Germinal center (tissue), 1 donor: Measurements from ENCODE around the gene HMSD.
A peak's percentile ranks its signal among the peaks of the same experiment; 100 is the strongest.
"Not testable (repeated sequence)": the region's sequence is repeated elsewhere in the genome, so short reads cannot be mapped to it uniquely, and the experiment has no call there.

Experiments used
- DNase-seq: peaks from one replicate; pipeline ENCODE4 v3.0.0; 2012; ENCODE audit warnings: mixed read lengths, low spot score

HMSD gene, protein sequence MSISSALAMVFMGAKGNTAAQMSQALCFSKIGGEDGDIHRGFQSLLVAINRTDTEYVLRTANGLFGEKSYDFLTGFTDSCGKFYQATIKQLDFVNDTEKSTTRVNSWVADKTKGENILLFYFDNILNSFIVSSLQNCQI

GRCh38 chr18:63949068-63949737, at the start of gene HMSD:
Gene HMSD, plus strand, starts transcription at chr18:63949301. Its CDS starts 4,155 bp downstream, at chr18:63953456.
- DNase-seq, result peak; percentile 74

GRCh38 chr18:63903851-63904570, 45.1 kb upstream of the HMSD start:
- DNase-seq, result no peak

GRCh38 chr18:63904694-63905093, 44.4 kb upstream of the HMSD start:
- no peak for DNase-seq

- no peak for DNase-seq
These were observed 43.7 kb upstream of the HMSD start for GRCh38 chr18:63905361-63905760.

- DNase-seq, result no peak
These were observed 43.0 kb upstream of the HMSD start for GRCh38 chr18:63906056-63906455.

- no peak for DNase-seq
These were observed 41.4 kb upstream of the HMSD start, which contains the start of gene SERPINB10 for GRCh38 chr18:63907664-63908063. Gene SERPINB10, plus strand, starts transcription at chr18:63907958. Its CDS starts 7,553 bp downstream, at chr18:63915511.

- DNase-seq, result no peak
These were observed 40.2 kb upstream of the HMSD start for GRCh38 chr18:63908858-63909257.

- DNase-seq, result no peak
These were observed 39.2 kb upstream of the HMSD start for GRCh38 chr18:63909870-63910269.

DNA sequence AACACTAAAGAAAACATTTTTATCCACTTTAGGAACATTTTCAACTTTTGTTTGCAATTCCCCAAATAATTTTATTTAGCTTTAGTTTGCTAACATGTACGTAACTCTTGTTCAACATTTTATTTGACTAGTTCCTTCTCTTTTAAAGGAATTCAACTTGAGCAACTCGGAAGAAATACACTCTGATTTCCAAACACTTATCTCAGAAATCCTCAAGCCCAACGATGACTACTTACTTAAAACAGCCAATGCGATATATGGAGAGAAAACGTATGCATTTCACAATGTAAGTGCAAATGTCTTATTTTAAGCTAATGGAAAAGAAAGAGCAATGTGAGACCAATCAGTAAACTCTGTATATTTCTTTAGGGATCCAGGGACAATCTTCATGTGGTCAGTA, 31.3 kb upstream of the HMSD start:
- DNase-seq, result no peak

- DNase-seq, result no peak
These were observed 27.1 kb upstream of the HMSD start for GRCh38 chr18:63922049-63922448.

DNA sequence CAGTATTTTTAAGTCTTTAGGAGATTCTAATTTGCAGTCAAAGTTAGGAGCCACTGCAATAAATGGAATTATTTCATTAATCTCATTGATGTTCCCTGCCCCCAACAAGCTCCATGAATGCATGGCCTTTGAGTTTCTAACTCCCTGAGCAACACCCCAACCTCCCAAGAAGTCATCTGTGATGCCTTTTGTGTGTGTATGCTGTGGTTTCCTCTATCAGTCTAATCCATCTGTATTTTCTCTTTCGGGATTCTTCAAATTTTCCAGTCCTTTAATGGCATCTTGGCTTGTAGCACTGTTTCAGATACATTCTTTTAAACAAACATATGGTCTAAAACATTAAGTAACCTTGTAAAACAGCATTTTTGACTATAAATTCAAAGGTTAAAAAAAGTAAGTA, 24.6 kb upstream of the HMSD start:
- DNase-seq, result no peak

DNA sequence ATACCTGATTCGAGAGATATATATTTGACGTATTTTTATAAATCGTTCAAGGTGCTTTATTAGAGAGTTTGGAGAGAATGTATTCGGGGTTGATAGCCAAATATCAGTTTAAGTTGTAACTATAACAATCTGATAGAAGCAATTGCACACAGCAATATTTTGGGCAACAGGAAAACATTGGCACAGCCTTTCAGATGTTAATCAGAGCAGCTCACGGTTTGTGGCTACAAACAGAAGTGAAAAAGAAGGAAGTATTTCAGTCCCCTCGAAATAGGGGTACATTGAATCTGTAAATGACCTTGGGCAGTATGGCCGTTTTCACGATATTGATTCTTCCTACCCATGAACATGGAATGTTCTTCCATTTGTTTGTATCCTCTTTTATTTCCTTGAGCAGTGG, 20.8 kb upstream of the HMSD start:
- no peak for DNase-seq

DNA sequence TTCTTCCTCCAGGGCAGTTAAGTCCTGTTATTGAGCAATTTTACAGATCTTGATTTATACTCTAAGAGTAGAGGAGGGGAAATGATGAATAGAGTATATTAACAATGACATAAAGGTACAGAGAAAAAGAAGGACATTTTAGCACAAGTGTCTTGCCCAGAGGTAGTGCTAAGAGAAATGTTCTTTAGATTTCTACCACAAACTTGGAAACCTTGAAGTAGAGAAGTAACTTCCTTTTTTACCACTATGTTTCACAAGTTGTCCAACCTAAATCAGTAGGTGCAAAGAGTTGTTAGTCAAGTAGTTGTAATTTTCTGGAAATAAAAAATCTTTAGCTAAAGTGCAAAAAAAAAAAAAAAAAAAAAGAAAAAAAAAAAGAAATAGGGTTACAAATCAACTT, 19.7 kb upstream of the HMSD start:
- DNase-seq, result not testable (repeated sequence)

DNA sequence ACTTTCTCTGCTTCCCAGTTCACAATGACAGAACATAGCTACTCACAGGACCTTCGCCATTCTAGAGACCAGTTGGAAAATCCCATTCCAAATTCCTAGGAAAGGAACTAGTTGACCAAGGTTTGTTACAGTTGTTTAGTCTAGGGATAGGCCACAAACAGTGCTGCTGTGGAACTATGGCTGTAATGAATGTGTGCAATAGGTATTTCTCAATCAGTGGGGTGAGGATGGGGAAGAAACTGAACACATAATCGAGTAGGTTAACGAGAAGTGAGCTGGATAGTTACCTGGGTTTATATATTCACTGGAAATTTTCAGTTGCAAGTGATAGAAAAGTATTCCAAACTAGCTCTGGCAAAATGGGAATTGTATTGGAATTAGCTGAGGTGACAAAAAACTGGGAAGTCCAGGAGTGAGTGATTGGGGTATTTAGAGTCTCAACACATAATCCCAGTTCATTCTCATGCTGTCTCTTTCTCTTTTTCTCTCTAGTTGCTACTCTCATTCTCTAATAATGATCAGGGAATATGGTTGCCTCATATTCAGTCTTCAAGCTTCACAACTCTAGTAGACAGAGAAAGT, 18.2 kb upstream of the HMSD start:
- no peak for DNase-seq

GRCh38 chr18:63936156-63936931, 12.8 kb upstream of the HMSD start:
- DNase-seq, result peak; percentile 82

GRCh38 chr18:63936932-63937393, 12.1 kb upstream of the HMSD start:
- no peak for DNase-seq

- DNase-seq, result no peak
These were observed 9.1 kb upstream of the HMSD start for GRCh38 chr18:63940008-63940407.

- not testable (repeated sequence) for DNase-seq
These were observed 8.5 kb upstream of the HMSD start for GRCh38 chr18:63940543-63941050.

GRCh38 chr18:63947051-63947790, 1.9 kb upstream of the HMSD start:
- DNase-seq, result no peak

DNA sequence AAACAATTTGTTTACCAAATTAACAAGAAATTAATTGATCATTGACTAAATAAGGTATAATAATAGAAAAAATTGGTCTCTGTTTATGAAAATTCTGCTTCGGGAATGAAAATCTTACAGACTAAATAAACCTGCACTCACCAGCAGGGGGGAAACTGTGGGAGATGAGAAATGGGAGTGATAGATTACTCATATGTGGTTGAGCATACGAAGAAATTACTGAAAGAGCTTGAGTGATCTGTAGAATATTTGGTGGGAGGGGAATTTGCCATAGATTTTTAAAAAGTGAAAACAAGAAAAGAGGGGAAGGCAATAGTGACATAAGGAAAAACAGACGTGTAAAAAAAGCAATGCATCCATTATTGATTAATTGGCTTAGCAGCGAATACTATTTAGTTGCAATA, 2.2 kb downstream of the HMSD start:
- no peak for DNase-seq

DNA sequence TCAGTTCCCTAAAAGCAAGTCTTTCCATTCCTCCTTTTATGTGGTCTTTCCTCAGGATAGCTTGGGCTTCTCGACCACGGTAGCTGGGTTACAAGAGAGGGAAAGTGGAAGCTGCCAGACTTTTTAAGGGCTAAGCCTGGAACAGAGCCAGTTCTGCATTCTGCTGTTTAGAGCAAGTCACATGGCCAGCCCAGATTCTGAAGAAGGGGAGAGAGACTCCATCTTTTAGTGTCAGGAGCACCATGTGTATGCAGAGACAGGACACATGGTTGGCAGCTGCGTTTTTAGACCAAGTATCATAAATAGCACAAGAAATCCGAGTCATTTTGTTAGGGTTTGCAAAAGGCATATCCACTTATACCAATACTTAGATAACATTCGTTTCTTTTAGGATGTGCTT, 4.7 kb downstream of the HMSD start:
- DNase-seq, result no peak
